Measurements from ENCODE around the gene ETS1.

GRCh38 chr11:128535468-128536457, 51.6 kb downstream of the ETS1 start:
- TF ChIP-seq CTCF (IDR thresholded peaks at IDR 0.05; ENCODE audit: low read depth, low read length) (no peak), MAX (IDR thresholded peaks at IDR 0.05; ENCODE audit: low read depth, low read length) (no peak), POLR2A (IDR thresholded peaks at IDR 0.05; ENCODE audit: extremely low read depth, insufficient read length) (no peak), MYC (IDR thresholded peaks at IDR 0.05; ENCODE audit: low read depth, low read length) (no peak)
